Colonic mucosa (tissue), 4 donors: ENCODE measurements around the gene KIF6. TPM values are rescaled to one million over a fixed set of nuclear protein-coding genes. Genes with fewer than 3 reads are reported as not detected.

Experiments used
- DNase-seq: peaks from one replicate; pipeline ENCODE4 v3.0.0-alpha.2; 2020
- H3K27ac ChIP-seq: fragments of 200-600 bp; one replicate; pipeline ENCODE4 v1.8.0; 2021
- H3K27me3 ChIP-seq: fragments of 200-600 bp; one replicate; pipeline ENCODE4 v1.8.0; 2021
- H3K36me3 ChIP-seq: fragments of 200-600 bp; one replicate; pipeline ENCODE4 v1.8.0; 2021
- H3K4me1 ChIP-seq: fragments of 200-600 bp; one replicate; pipeline ENCODE4 v1.8.0; 2021; ENCODE audit warnings: mild to moderate bottlenecking
- H3K4me3 ChIP-seq: fragments of 200-600 bp; one replicate; pipeline ENCODE4 v1.8.0; 2021
- H3K9ac ChIP-seq, 2 donors: one replicate each; pipeline ENCODE4 v1.7.0; 2013; ENCODE audit warnings: control low read depth in 2 of 2, low read depth in 2 of 2, low read length in 2 of 2
- H3K9me3 ChIP-seq: fragments of 200-600 bp; one replicate; pipeline ENCODE4 v1.8.0; 2021
- intact Hi-C: fragments of 100-400 bp; cut with DNase I; formaldehyde crosslinking; loops from one replicate; pipeline ENCODE4 v1.14.1; 2022
- total RNA-seq, 2 donors: library from RNA; stranded (reverse); fragmentation: NEBNext Ultra II Directional in 1 of 2; extraction: Animal tissue kit (Norgen Biotek cat#: 25700) in 1 of 2; gene quantifications; one replicate each; pipeline ENCODE4 v1.2.1, GENCODE V29; 2021
- TF ChIP-seq, protein P1 (sequence below): fragments of 200-600 bp; IDR thresholded peaks from one replicate; pipeline ENCODE4 v1.8.0; 2022; ENCODE audit warnings: antibody characterized with exemption, mild to moderate bottlenecking
- donor health status: healthy.
- donor health status: DM: no; HTN: no; CAD: no.
- donor health status: DM: no; HTN: no; CAD: no.

The KIF6 gene
- total RNA-seq, 2 donors from 2014 or later, result 0.08 to 0.17 TPM

DNA sequence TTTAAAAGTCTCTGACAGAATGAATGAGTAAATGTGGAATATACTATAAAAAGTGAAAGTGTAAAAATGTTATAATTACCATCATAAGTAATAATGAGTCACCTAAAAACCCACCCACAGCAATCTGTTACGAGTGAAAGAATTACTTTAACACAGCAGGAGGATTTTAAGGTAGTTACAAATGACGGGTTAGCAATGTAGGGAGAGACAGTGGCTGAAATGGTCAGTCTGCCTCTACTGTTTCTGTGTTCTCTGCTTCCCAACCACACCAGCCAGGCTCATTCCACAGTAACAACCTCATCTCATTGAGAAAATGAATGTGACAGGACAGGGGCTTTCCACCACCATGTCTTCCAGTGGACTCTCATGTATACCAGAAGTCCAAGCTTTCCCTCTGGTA lies 278.3 kb downstream of the KIF6 start:
- Histone ChIP-seq H3K36me3 (no peaks in the 10 kb centered on the region), H3K4me3 (no peak overlapping the region), H3K9ac (no peak overlapping the region), H3K27ac (no peak overlapping the region), H3K27me3 (no peaks in the 10 kb centered on the region), H3K4me1 (no peaks in the 10 kb centered on the region), H3K9me3 (no peaks in the 10 kb centered on the region)
- TF ChIP-seq, protein P1, sequence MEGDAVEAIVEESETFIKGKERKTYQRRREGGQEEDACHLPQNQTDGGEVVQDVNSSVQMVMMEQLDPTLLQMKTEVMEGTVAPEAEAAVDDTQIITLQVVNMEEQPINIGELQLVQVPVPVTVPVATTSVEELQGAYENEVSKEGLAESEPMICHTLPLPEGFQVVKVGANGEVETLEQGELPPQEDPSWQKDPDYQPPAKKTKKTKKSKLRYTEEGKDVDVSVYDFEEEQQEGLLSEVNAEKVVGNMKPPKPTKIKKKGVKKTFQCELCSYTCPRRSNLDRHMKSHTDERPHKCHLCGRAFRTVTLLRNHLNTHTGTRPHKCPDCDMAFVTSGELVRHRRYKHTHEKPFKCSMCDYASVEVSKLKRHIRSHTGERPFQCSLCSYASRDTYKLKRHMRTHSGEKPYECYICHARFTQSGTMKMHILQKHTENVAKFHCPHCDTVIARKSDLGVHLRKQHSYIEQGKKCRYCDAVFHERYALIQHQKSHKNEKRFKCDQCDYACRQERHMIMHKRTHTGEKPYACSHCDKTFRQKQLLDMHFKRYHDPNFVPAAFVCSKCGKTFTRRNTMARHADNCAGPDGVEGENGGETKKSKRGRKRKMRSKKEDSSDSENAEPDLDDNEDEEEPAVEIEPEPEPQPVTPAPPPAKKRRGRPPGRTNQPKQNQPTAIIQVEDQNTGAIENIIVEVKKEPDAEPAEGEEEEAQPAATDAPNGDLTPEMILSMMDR, result no peak
- DNase-seq, result no peak
- intact Hi-C loops, result no loop called here

DNA sequence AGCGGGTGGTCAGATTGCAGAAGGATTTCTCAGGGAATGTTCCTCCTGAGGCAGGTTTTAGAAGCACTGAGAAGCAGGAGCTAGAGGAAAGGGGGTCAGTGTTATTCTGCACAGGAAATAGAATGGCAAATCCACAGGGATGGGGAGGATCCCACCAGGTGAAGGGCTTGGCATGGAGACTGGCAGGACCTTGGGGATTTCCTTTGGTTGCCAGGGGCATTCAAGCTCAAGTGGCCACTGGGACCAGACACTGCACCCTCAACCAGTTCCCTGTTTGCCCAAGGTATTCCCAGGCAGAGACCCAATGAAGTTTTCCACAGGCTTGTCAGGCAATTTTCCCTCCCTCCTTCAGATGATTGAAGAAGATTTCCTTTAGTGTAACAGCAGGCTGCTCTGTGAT lies 279.5 kb downstream of the KIF6 start:
- DNase-seq, result no peak
- Histone ChIP-seq H3K27me3 (no peaks in the 10 kb centered on the region), H3K27ac (no peak overlapping the region), H3K9ac (no peak overlapping the region), H3K36me3 (no peaks in the 10 kb centered on the region), H3K4me1 (no peaks in the 10 kb centered on the region), H3K9me3 (no peaks in the 10 kb centered on the region), H3K4me3 (no peak overlapping the region)
- TF ChIP-seq, protein P1, result no peak
- intact Hi-C loops, result no loop called here

DNA sequence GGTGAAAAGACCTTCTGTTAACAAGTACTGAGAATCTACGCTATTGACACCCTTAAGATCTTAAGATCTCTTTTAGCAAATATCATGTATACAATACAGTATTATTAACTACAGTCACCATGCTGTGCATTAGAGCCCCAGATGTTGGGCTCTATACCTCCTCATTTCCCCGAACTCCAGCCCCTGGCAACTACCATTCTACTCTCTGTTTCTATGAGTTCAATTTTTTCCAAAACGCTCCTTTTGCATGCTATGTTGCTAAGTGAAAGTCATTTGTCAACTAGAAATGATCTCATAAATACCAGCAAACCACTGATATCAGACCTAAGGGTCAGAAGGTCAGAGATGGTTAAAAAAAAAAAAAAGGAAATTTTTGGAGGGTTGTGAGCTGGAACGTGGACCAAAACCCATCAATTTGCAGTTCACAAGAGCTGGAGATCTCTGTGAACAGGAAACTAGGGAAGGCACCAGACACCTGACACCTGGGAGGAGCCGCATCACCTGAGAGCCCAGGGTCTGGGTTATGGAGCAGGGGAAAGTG lies 280.7 kb downstream of the KIF6 start:
- no peak for DNase-seq
- Histone ChIP-seq H3K36me3 (no peaks in the 10 kb centered on the region), H3K9me3 (no peaks in the 10 kb centered on the region), H3K4me3 (no peak overlapping the region), H3K27me3 (no peaks in the 10 kb centered on the region), H3K9ac (no peak overlapping the region), H3K4me1 (no peaks in the 10 kb centered on the region), H3K27ac (no peak overlapping the region)
- TF ChIP-seq, protein P1, result no peak
- intact Hi-C loops, result no loop called here

DNA sequence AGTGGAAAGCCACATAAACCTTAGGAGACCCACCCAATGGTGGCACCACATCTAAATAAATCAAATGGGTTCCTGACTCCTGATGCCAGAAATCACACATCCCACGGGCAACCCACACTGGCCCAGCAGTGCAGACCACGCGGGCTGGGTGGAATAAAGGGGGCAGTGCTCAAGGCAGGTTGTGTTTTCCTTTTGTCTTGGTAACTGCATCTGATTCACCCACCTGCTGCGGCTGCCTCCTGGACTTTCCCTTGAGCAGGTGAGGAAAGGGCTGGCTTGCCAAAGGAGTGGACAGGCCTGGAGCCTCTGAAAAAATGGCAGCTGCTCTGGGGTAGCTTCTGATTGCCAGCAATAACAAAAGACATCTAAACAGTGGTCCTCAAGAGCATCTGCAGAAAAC lies 283.2 kb downstream of the KIF6 start:
- no peak overlapping the region for H3K27ac ChIP-seq
- H3K4me3 ChIP-seq, result no peak overlapping the region
- intact Hi-C loops, result no loop called here
- no peaks in the 10 kb centered on the region for H3K4me1 ChIP-seq
- no peaks in the 10 kb centered on the region for H3K36me3 ChIP-seq
- no peak overlapping the region for H3K9ac ChIP-seq
- DNase-seq, result no peak
- TF ChIP-seq, protein P1, result no peak
- no peaks in the 10 kb centered on the region for H3K9me3 ChIP-seq
- no peaks in the 10 kb centered on the region for H3K27me3 ChIP-seq

DNA sequence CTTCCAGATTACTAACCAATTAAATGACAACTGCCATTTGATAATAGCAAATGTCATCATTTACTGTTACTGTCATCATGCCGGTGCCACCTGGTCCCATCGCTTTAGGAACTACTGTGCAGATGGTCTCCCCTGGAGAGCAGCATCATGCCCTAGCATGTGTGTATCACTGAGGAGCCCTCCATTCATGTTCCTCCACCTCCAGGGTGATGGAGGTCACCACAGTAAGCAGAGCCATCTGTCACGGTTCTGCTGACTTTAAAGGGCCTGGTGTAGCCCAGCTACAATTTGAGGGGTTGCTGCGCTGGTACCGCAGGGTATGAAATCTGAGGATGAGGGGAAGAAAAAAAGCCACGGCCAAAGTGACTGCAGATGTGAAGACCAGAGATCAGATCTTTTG lies 283.9 kb downstream of the KIF6 start:
- Histone ChIP-seq H3K27me3 (no peaks in the 10 kb centered on the region), H3K27ac (no peak overlapping the region), H3K9ac (no peak overlapping the region), H3K4me1 (no peaks in the 10 kb centered on the region), H3K9me3 (no peaks in the 10 kb centered on the region), H3K36me3 (no peaks in the 10 kb centered on the region), H3K4me3 (no peak overlapping the region)
- no peak for DNase-seq
- TF ChIP-seq, protein P1, result no peak
- intact Hi-C loops, result no loop called here
